Naive B cell (primary cell): ENCODE measurements around the gene ADAMTS9. TPM values are rescaled to one million over a fixed set of nuclear protein-coding genes. Genes with fewer than 3 reads are reported as not detected.

Experiments used
- ATAC-seq, 2 donors: fragments of 150-1000 bp; cut with Tn5 transposase; 2 replicates each; pipeline ENCODE4 v1.10.0; 2021; ENCODE audit warnings: low read depth in 2 of 2, mild to moderate bottlenecking in 2 of 2, moderate library complexity in 2 of 2
- DNase-seq: peaks from one replicate; pipeline ENCODE4 v3.0.0; 2022
- H3K27ac Mint-ChIP-seq, 6 donors: one replicate each; pipeline ENCODE4 v1.8.0; 2020 to 2022; ENCODE audit warnings: mild to moderate bottlenecking in 6 of 6, mixed read lengths in 6 of 6, moderate library complexity in 5 of 6, inconsistent platforms in 2 of 6
- H3K27me3 Mint-ChIP-seq, 3 donors: one replicate each; pipeline ENCODE4 v1.8.0; 2021 to 2022; ENCODE audit warnings: mixed read lengths in 3 of 3, mild to moderate bottlenecking in 1 of 3
- H3K36me3 Mint-ChIP-seq, 2 donors: one replicate each; pipeline ENCODE4 v1.8.0; 2020 to 2022; ENCODE audit warnings: mixed read lengths in 2 of 2, inconsistent platforms in 1 of 2, mild to moderate bottlenecking in 1 of 2
- H3K4me1 Mint-ChIP-seq, 3 donors: one replicate each; pipeline ENCODE4 v1.8.0; 2020 to 2022; ENCODE audit warnings: mixed read lengths in 3 of 3, inconsistent platforms in 1 of 3, mild to moderate bottlenecking in 1 of 3, moderate library complexity in 1 of 3
- H3K4me3 Mint-ChIP-seq, 8 donors: one replicate each; pipeline ENCODE4 v1.8.0; 2020 to 2022; ENCODE audit warnings: mild to moderate bottlenecking in 8 of 8, mixed read lengths in 8 of 8, moderate library complexity in 8 of 8, inconsistent platforms in 2 of 8
- H3K9me3 Mint-ChIP-seq, 7 donors: one replicate each; pipeline ENCODE4 v1.8.0; 2020 to 2022; ENCODE audit warnings: mixed read lengths in 7 of 7, mild to moderate bottlenecking in 5 of 7, inconsistent platforms in 2 of 7, moderate library complexity in 1 of 7
- polyA plus RNA-seq, 6 donors: library from polyadenylated mRNA; unstranded; fragments of 300-500 nt; fragmentation: Illumina TruSeq; gene quantifications; one replicate each; pipeline ENCODE4 v1.2.3, GENCODE V29; 2021; ENCODE audit warnings: low read depth in 6 of 6

The ADAMTS9 gene
- polyA plus RNA-seq, 6 donors from 2014 or later, result not detected

DNA sequence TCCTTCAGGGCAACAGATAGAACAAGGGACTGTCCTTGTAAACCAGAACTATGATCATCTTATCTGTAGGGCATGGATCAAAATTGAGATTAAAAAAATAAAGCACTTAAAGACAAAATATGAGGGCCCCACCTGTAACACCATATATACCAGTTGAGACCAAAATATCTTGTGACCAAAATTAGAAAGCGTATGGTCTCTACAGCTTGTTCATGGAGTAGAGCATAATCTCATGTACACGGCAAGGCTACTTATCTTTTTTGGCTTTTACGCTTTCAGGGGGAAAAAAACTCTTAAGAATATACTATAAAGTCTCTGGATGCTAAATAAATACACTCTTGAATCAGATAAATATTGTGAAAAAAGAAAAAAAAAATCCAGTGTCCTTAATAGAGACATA lies 49.3 kb downstream of the ADAMTS9 start:
- Mint-ChIP-seq H3K27me3 (no peaks in the 10 kb centered on the region), H3K9me3 (peaks cover 0 to 6% (median 3%) of the 10 kb centered on the region in 7 donors), H3K4me1 (no peaks in the 10 kb centered on the region), H3K27ac (no peak overlapping the region), H3K4me3 (no peak overlapping the region), H3K36me3 (no peaks in the 10 kb centered on the region)
- DNase-seq, result no peak
- no peak for ATAC-seq

DNA sequence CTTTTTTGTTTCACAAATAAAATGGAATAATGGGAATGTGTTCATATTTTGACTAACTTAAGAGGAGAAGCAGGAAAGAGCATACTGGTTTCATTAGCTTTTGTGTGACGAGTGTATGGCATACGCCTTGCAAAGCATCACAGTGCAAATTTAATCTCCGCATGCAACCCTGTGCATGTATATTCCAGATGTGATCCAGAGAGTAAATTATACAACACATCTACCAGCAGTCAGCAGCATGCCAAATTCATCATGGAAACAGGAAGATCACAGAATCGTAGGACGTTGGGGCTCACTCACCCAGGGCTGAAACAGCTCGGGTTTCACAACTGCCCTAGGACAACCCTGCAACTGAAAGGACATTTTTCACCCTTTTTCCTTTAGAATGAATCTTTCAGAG lies 53.4 kb downstream of the ADAMTS9 start:
- no peaks in the 10 kb centered on the region for H3K27me3 Mint-ChIP-seq
- H3K36me3 Mint-ChIP-seq, result no peaks in the 10 kb centered on the region
- ATAC-seq, result no peak
- no peaks in the 10 kb centered on the region for H3K4me1 Mint-ChIP-seq
- H3K27ac Mint-ChIP-seq, result no peak overlapping the region
- H3K9me3 Mint-ChIP-seq, result peaks cover 0 to 4% (median 0%) of the 10 kb centered on the region in 7 donors
- DNase-seq, result no peak
- H3K4me3 Mint-ChIP-seq, result no peak overlapping the region

DNA sequence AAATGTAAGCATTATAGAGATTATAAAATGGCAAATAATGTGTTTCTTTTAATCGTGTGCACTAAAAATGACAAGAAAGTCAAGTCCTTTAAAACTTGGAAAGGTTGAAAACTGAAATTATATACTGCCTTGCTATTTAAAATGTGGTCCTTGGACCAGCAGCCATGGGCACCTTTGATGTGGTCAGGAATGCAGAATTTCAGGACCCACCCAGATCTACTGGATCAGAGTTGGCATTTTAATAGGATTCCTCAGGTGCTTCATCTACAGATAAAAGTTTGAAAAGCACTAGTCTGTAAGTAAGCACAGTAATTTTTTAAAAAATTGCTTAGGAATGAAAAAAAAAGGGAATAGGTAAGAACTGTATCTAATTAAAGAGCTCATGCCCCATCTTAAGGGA lies 55.8 kb downstream of the ADAMTS9 start:
- peaks cover 0 to 7% (median 3%) of the 10 kb centered on the region in 7 donors for H3K9me3 Mint-ChIP-seq
- no peak overlapping the region for H3K27ac Mint-ChIP-seq
- no peak for ATAC-seq
- no peak for DNase-seq
- H3K4me1 Mint-ChIP-seq, result no peaks in the 10 kb centered on the region
- H3K36me3 Mint-ChIP-seq, result no peaks in the 10 kb centered on the region
- H3K4me3 Mint-ChIP-seq, result no peak overlapping the region
- no peaks in the 10 kb centered on the region for H3K27me3 Mint-ChIP-seq

DNA sequence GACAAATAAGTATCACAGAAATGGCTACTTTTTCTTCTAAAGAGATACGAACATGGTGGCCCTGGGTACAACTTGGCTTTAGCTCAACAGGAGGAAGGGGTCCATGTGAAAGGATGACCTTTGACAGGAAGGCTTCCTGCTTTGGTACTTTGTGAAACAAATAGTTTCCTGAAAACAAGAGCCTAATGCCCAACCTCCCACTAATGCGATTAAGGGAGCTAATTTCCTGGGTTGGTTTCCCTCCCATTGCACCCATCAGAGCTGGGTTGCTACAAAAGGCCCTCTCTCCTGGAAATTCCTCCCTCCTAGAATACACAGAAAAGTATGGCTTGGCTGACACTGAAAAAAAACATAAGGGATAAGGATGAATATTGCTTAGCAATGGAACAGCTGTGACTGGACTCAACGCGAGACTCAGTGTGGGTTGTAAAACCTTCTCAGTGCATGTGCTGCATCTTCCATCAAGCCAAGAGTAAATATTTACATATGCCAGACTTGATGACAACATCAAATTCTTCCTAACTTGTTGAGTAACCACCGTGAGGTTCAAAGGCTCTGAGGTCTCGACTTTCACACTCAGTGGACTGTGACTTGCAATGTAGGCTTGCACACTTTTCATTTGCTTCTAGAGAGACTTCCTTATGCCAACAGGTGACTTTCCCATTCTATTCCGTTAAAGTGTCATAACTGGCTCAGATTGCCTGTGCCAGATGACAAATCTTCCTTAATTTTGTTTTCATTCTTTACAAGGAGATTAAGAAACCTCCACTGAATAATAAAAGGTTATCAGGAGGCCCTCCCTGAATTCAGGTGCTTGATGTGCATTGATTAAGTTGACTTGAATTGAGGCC lies 60.1 kb downstream of the ADAMTS9 start:
- no peak for DNase-seq
- H3K4me1 Mint-ChIP-seq, result no peaks in the 10 kb centered on the region
- no peak overlapping the region for H3K27ac Mint-ChIP-seq
- H3K27me3 Mint-ChIP-seq, result no peaks in the 10 kb centered on the region
- no peak for ATAC-seq
- no peaks in the 10 kb centered on the region for H3K36me3 Mint-ChIP-seq
- H3K9me3 Mint-ChIP-seq, result peaks cover 0 to 10% (median 7%) of the 10 kb centered on the region in 7 donors
- no peak overlapping the region for H3K4me3 Mint-ChIP-seq

DNA sequence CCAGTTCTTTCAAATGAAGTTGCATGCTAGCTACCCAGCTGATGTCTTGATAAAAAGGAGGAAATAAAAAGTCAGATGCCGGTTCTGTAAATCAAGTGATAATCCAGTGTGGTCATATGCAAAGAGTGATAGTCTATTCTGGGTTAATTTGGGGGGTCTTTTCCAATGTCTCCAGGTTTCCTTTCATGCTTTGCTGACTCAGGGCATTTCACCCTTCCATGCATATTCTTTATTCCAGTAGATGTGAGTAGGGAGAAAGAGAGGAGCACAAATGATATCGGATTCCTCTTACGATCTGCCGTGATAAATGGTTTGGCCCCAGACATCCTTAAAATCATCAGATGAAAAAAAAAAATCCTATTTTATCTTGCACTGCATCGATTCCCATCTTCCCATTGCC lies 60.8 kb downstream of the ADAMTS9 start:
- H3K9me3 Mint-ChIP-seq, result peaks cover 0 to 10% (median 7%) of the 10 kb centered on the region in 7 donors
- no peaks in the 10 kb centered on the region for H3K27me3 Mint-ChIP-seq
- DNase-seq, result no peak
- H3K4me3 Mint-ChIP-seq, result peak overlapping the region in 1 of 8 donors; percentile 29
- no peaks in the 10 kb centered on the region for H3K36me3 Mint-ChIP-seq
- H3K4me1 Mint-ChIP-seq, result no peaks in the 10 kb centered on the region
- H3K27ac Mint-ChIP-seq, result no peak overlapping the region
- no peak for ATAC-seq

DNA sequence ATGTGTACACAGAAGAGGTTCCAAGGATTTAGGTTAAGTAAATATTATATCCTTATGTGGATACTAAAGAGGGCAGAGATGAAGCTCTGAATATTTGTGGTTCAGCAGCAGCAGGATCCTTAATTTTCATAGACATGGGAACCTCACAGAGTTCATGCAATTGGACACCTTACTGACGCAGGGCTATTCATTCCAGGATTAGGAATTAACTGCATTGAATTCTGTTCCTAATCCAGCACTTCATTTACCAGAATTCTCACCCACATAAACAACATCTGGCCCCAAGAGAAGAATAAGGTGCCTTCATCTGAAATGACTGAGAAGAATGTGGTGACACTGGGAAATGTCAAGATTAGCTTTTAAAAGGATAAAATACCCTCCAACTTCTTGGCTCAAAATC lies 62.4 kb downstream of the ADAMTS9 start:
- H3K4me3 Mint-ChIP-seq, result no peak overlapping the region
- peaks cover 0 to 13% (median 7%) of the 10 kb centered on the region in 7 donors for H3K9me3 Mint-ChIP-seq
- ATAC-seq, result no peak
- no peaks in the 10 kb centered on the region for H3K27me3 Mint-ChIP-seq
- H3K4me1 Mint-ChIP-seq, result no peaks in the 10 kb centered on the region
- no peak for DNase-seq
- no peaks in the 10 kb centered on the region for H3K36me3 Mint-ChIP-seq
- H3K27ac Mint-ChIP-seq, result no peak overlapping the region

DNA sequence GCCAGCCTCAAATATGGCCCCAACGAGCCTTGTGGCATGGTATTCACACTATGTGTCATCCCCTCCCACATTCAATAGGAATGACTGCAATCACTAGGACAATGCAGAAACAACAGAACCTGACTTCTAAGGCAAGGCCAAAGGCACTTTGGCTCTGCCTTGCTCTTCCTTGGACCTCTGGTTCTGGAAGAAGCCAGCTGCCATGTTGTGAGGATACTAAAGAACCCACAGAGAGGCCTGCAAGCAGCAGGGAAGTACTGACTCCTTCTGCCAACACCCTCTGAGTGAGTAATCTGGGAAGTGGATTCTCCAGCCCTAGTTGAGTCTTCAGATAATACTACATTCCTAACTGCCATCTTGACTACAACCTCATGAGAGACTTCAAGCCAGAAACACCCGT lies 64.7 kb downstream of the ADAMTS9 start:
- DNase-seq (no peak), ATAC-seq (no peak)
- Mint-ChIP-seq H3K27ac (no peak overlapping the region), H3K27me3 (no peaks in the 10 kb centered on the region), H3K9me3 (peaks cover 0 to 13% (median 3%) of the 10 kb centered on the region in 7 donors), H3K4me1 (no peaks in the 10 kb centered on the region), H3K4me3 (no peak overlapping the region), H3K36me3 (no peaks in the 10 kb centered on the region)

DNA sequence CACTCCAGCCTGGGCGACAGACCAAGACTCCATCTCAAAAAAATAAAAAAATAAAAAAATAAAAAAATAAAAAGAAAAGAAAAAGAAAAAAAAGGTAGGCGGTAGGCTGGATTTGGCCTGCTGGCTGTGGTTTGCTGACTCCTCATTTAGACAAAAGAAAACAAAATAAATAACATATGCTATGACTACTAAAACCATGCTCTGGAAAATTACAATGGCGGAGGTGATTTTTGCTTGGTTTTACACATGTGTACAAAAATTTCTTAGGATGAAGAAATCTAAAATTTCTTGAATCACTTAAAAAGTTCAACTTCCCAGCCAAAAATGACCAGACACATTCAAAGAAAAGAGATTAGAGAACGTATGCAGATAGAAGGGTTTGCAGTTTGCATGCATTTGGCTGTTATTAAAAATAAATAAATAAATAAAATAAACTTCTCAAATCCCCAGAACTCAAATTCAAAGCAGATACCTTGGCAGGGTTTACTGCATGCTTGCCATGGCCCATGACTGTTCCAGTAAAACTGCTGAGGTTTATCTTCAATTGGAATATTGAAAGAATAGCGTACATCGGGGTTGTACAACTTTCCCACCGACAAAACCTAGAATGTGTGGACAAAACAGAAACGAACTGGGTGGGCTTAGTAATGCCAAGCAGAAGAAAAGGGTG lies 65.9 kb downstream of the ADAMTS9 start:
- no peak overlapping the region for H3K4me3 Mint-ChIP-seq
- H3K27me3 Mint-ChIP-seq, result no peaks in the 10 kb centered on the region
- no peaks in the 10 kb centered on the region for H3K36me3 Mint-ChIP-seq
- H3K9me3 Mint-ChIP-seq, result peaks cover 0 to 16% (median 3%) of the 10 kb centered on the region in 7 donors
- H3K27ac Mint-ChIP-seq, result no peak overlapping the region
- ATAC-seq, result no peak
- H3K4me1 Mint-ChIP-seq, result no peaks in the 10 kb centered on the region
- DNase-seq, result no peak

DNA sequence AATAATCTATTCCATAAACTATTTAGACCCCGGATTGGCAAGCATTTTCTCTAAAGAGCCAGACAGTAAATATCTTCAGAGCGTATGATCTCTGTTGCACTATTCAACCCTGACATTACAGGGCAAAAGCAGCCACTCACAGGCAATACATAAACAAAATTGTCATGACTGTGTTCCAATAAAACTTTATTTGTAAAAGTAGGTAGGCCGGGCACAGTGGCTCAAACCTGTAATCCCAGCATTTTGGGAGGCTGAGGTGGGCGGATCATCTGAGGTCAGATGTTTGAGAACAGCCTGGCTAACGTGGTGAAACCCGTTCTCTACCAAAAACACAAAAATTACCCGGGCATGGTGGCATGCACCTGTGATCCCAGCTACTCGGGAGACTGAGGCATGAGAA lies 66.5 kb downstream of the ADAMTS9 start:
- ATAC-seq (no peak), DNase-seq (no peak)
- peaks cover 0 to 17% (median 3%) of the 10 kb centered on the region in 7 donors for H3K9me3 Mint-ChIP-seq
- no peak overlapping the region for H3K27ac Mint-ChIP-seq
- no peaks in the 10 kb centered on the region for H3K4me1 Mint-ChIP-seq
- H3K27me3 Mint-ChIP-seq, result no peaks in the 10 kb centered on the region
- H3K4me3 Mint-ChIP-seq, result no peak overlapping the region
- H3K36me3 Mint-ChIP-seq, result no peaks in the 10 kb centered on the region

DNA sequence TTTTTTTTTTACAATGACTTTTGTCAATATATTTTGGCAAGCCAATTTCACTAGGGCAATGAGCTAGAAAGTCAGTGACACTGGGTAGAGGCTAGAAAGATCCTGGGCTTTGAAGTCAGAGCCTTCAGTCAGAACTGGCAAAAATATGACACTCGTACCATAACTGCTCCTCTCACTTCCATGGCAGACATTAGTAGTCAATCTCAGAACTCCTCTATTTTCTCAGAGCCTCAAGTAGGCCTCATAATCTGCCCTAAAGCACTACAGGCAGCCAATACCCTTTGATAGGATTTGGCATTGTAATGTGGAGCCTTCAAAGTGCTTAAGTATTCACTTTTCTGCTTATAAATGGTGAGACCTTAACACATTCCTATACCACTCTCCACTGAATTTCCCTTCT lies 67.8 kb downstream of the ADAMTS9 start:
- no peak for ATAC-seq
- Mint-ChIP-seq H3K36me3 (no peaks in the 10 kb centered on the region), H3K9me3 (peaks cover 0 to 17% (median 4%) of the 10 kb centered on the region in 7 donors), H3K27me3 (no peaks in the 10 kb centered on the region), H3K4me3 (no peak overlapping the region), H3K4me1 (no peaks in the 10 kb centered on the region), H3K27ac (no peak overlapping the region)
- no peak for DNase-seq

DNA sequence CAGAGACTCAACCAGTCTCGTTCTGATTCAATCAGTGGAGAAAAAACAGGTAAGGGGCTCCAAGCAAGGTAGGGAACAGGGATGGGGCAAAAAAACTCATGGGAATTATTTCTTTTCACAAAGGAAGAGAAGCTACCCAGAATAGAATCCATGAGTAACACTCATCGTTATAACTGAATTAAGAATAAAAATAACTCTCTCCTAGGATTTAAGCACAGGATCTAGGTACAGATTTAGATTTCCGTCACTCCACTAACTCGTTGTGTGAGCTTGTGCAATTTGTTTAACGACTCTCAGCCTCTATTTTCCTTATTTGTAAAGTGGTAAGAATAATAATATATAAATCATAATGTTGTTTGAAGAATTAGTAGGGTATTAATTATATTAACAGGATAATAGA lies 68.6 kb downstream of the ADAMTS9 start:
- no peak for DNase-seq
- Mint-ChIP-seq H3K27ac (no peak overlapping the region), H3K27me3 (no peaks in the 10 kb centered on the region), H3K9me3 (peaks cover under 1 to 17% (median 4%) of the 10 kb centered on the region in 7 donors), H3K36me3 (no peaks in the 10 kb centered on the region), H3K4me3 (no peak overlapping the region), H3K4me1 (no peaks in the 10 kb centered on the region)
- no peak for ATAC-seq

DNA sequence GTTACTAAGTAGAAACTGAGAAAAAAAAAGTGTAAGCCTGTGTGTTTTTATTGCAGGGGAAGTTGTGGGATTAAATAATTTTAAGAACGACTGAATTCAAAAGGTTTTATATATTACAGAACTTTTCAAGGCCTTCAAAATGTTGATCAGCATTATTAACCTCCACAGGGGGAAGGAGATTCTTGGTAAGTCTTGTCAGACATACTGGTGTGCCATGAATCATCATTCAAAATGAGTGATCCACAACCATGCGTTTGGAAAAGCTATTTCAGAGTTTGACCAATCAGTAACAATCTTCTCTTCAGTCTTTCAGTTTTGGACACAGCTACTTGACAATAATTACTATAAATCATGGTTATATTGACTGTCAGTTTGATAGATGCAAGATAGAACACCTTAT lies 70.2 kb downstream of the ADAMTS9 start:
- DNase-seq (no peak), ATAC-seq (no peak)
- Mint-ChIP-seq H3K4me1 (no peaks in the 10 kb centered on the region), H3K4me3 (no peak overlapping the region), H3K27ac (no peak overlapping the region), H3K36me3 (no peaks in the 10 kb centered on the region), H3K27me3 (no peaks in the 10 kb centered on the region), H3K9me3 (peaks cover 0 to 13% (median 2%) of the 10 kb centered on the region in 7 donors)

DNA sequence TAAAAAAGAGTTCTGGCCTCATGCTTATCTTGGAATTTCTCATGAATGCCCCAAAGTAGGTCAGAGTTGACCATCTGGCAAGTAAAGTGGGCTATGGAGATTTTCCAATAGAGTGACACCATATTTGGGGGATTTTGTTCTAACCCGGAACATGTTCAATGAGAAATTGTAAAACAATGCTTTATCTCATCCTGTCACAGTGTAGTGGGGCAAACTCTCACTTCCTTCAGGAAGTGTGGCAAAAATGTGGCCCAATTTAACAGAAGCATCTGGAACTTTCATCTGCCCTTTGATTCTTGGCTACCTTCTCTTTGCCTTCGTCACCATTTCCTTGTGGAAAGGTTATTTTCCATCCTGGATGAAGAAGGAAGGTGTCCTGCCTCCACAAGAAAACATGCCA lies 70.8 kb downstream of the ADAMTS9 start:
- ATAC-seq, result no peak
- H3K27me3 Mint-ChIP-seq, result no peaks in the 10 kb centered on the region
- peaks cover 0 to 13% (median 2%) of the 10 kb centered on the region in 7 donors for H3K9me3 Mint-ChIP-seq
- H3K27ac Mint-ChIP-seq, result no peak overlapping the region
- DNase-seq, result no peak
- no peaks in the 10 kb centered on the region for H3K4me1 Mint-ChIP-seq
- H3K4me3 Mint-ChIP-seq, result no peak overlapping the region
- no peaks in the 10 kb centered on the region for H3K36me3 Mint-ChIP-seq

DNA sequence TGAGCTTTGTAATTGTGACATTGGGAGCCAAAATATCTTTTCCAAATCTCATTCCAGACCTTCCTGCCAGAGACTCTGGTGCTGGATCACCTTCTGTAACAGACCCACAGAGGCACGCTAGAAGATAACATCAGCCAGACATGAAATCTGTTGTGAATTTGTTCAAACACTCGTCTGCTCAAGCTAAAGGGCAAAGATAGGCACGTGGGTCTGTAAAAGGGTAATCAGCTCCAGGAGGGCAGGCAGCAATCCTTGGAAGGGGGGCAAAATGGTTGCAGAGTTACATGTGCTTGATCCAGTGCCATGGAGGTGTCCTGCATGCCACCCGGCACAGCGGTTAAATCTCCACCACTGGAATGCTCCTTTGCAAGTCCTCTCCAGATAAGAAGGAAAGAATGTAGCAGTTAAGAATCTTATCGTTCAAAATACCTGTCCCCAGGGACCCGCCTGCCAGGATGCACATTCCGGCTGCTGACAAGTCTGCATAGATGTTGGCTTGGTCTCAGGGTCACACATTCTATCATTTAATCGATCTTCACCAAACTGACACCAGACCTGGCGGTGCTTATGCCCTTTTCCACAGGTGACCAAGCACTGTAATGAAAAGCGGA lies 74.8 kb downstream of the ADAMTS9 start:
- Mint-ChIP-seq H3K9me3 (peaks cover 0 to 13% (median 4%) of the 10 kb centered on the region in 7 donors), H3K27ac (no peak overlapping the region)

More for the DNA sequence above, 74.8 kb downstream of the ADAMTS9 start:
- Mint-ChIP-seq H3K36me3 (no peaks in the 10 kb centered on the region), H3K4me1 (no peaks in the 10 kb centered on the region), H3K4me3 (no peak overlapping the region), H3K27me3 (no peaks in the 10 kb centered on the region)
- no peak for DNase-seq
- ATAC-seq, result no peak
